HepG2 (cell line): Measurements from ENCODE around the gene UQCRC2. TPM values are rescaled to one million over a fixed set of nuclear protein-coding genes. Genes with fewer than 3 reads are reported as not detected.

Experiments
- AGO1 ChIP-seq: fragments of 200-400 bp; formaldehyde crosslinking; IDR thresholded peaks from 2 replicates; pipeline ENCODE4 v1.6.1; 2017; ENCODE audit warnings: mild to moderate bottlenecking, low read depth, low read length, moderate library complexity; ENCODE audit not compliant: poor library complexity, severe bottlenecking
- ESRRA ChIP-seq: sonication (generic); formaldehyde crosslinking; IDR thresholded peaks from 2 replicates; pipeline ENCODE4 v1.5.1; 2020; ENCODE audit warnings: mild to moderate bottlenecking, low read depth, missing genetic modification reagents
- GATAD2A ChIP-seq: IDR thresholded peaks from 2 replicates; pipeline ENCODE4 v1.6.1; 2016
- GTF3A ChIP-seq: sonication (generic); formaldehyde crosslinking; conservative IDR thresholded peaks from 2 replicates; pipeline ENCODE4 v1.4.0; 2020; ENCODE audit warnings: mild to moderate bottlenecking, missing genetic modification reagents
- HMG20A ChIP-seq: IDR thresholded peaks from 2 replicates; pipeline ENCODE4 v1.6.1; 2016; ENCODE audit warnings: borderline replicate concordance
- KDM5A ChIP-seq: fragments of 200-600 bp; sonication (generic); IDR thresholded peaks from 2 replicates; pipeline ENCODE4 v1.7.0; 2018; ENCODE audit warnings: antibody characterized with exemption, mild to moderate bottlenecking, low read length, borderline replicate concordance
- KLF16 ChIP-seq, 2 experiments: sonication (generic) in 1 of 2; formaldehyde crosslinking in 1 of 2; IDR thresholded peaks; 2 replicates each; pipeline versions ENCODE4 v1.6.1 to v1.8.0; 2016 to 2023; ENCODE audit warnings: missing genetic modification reagents in 2 of 2, missing compliant biosample characterization in 1 of 2
- PAX8 ChIP-seq: sonication (generic); formaldehyde crosslinking; IDR thresholded peaks from 2 replicates; pipeline ENCODE4 v1.8.0; 2022; ENCODE audit warnings: mild to moderate bottlenecking, missing genetic modification reagents, borderline replicate concordance
- PHF5A ChIP-seq: IDR thresholded peaks from one replicate; pipeline ENCODE4 v1.6.1; 2018; ENCODE audit warnings: low read depth, missing genetic modification reagents; ENCODE audit not compliant: unreplicated experiment
- RBM39 ChIP-seq: fragments of 200-400 bp; formaldehyde crosslinking; IDR thresholded peaks from one replicate; pipeline ENCODE4 v1.6.1; 2018; ENCODE audit warnings: antibody characterized with exemption, mild to moderate bottlenecking, low read depth, low read length; ENCODE audit not compliant: poor library complexity, severe bottlenecking
- TEAD3 ChIP-seq: optimal IDR thresholded peaks from 2 replicates; pipeline ENCODE3; 2016; ENCODE audit warnings: borderline replicate concordance
- ZFX ChIP-seq: sonication (generic); formaldehyde crosslinking; IDR thresholded peaks from 2 replicates; pipeline ENCODE4 v1.4.0; 2020; ENCODE audit warnings: mild to moderate bottlenecking, low read depth, missing genetic modification reagents, moderate library complexity
- ZNF317 ChIP-seq: sonication (generic); formaldehyde crosslinking; IDR thresholded peaks from 2 replicates; pipeline ENCODE4 v1.5.0; 2020; ENCODE audit warnings: mild to moderate bottlenecking, missing genetic modification reagents
- ZNF44 ChIP-seq: sonication (generic); formaldehyde crosslinking; IDR thresholded peaks from 2 replicates; pipeline ENCODE4 v1.5.1; 2020; ENCODE audit warnings: mild to moderate bottlenecking, missing genetic modification reagents
- ZNF746 ChIP-seq: sonication (generic); formaldehyde crosslinking; IDR thresholded peaks from 2 replicates; pipeline ENCODE4 v1.8.0; 2022; ENCODE audit warnings: mild to moderate bottlenecking, missing genetic modification reagents
- polyA plus RNA-seq, 8 experiments: library from polyadenylated mRNA; depleted of rRNA in 3 of 8; stranded (reverse) in 7 of 8; unstranded in 1 of 8; fragments of >200 nt; fragmentation: Illumina TruSeq in 4 of 8; extraction: Trizol in 4 of 8; gene quantifications; 2 replicates each; pipeline versions ENCODE4 v1.2.1 to v1.2.3, GENCODE V29; 2011 to 2016; ENCODE audit warnings: low read depth in 4 of 8, missing spikeins in 1 of 8, mixed read lengths in 1 of 8; ENCODE audit not compliant: insufficient read depth in 1 of 8
- total RNA-seq, 5 experiments: library from RNA; depleted of rRNA; stranded (reverse); fragments of >200 nt; fragmentation: Illumina TruSeq; extraction: Trizol; gene quantifications; 2 replicates each; pipeline ENCODE4 v1.2.3, GENCODE V29; 2016; ENCODE audit warnings: low read depth in 1 of 5
- TF ChIP-seq, protein P1 (sequence below): sonication (generic); formaldehyde crosslinking; conservative IDR thresholded peaks from 2 replicates; pipeline ENCODE4 v1.8.0; 2022; ENCODE audit warnings: mild to moderate bottlenecking, moderate library complexity, missing genetic modification reagents
- TF ChIP-seq, protein P2 (sequence below): sonication (generic); formaldehyde crosslinking; IDR thresholded peaks from 2 replicates; pipeline ENCODE4 v1.4.0; 2020; ENCODE audit warnings: missing genetic modification reagents, mild to moderate bottlenecking, borderline replicate concordance
- TF ChIP-seq, protein P3 (sequence below): sonication (generic); formaldehyde crosslinking; IDR thresholded peaks from 2 replicates; pipeline ENCODE4 v1.5.1; 2020; ENCODE audit warnings: mild to moderate bottlenecking, missing genetic modification reagents, borderline replicate concordance
- TF ChIP-seq, protein P4 (sequence below): sonication (generic); formaldehyde crosslinking; IDR thresholded peaks from 2 replicates; pipeline ENCODE4 v1.5.1; 2020; ENCODE audit warnings: mild to moderate bottlenecking, missing genetic modification reagents, moderate library complexity
- TF ChIP-seq, protein P5 (sequence below): sonication (generic); formaldehyde crosslinking; IDR thresholded peaks from 2 replicates; pipeline ENCODE4 v1.8.0; 2022; ENCODE audit warnings: missing genetic modification reagents, mild to moderate bottlenecking, moderate library complexity, borderline replicate concordance

Gene UQCRC2
- total and polyA plus RNA-seq, 2 of the 13 experiments (the other 11 are each of a cell fraction or from before 2014, with no cell fraction given): 442 to 536 TPM

GRCh38 chr16:22007159-22007508 lies 54.0 kb downstream of the UQCRC2 start (continued):
- TF ChIP-seq, protein P1, sequence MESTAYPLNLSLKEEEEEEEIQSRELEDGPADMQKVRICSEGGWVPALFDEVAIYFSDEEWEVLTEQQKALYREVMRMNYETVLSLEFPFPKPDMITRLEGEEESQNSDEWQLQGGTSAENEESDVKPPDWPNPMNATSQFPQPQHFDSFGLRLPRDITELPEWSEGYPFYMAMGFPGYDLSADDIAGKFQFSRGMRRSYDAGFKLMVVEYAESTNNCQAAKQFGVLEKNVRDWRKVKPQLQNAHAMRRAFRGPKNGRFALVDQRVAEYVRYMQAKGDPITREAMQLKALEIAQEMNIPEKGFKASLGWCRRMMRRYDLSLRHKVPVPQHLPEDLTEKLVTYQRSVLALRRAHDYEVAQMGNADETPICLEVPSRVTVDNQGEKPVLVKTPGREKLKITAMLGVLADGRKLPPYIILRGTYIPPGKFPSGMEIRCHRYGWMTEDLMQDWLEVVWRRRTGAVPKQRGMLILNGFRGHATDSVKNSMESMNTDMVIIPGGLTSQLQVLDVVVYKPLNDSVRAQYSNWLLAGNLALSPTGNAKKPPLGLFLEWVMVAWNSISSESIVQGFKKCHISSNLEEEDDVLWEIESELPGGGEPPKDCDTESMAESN (CRISPR knock-in tag): peak; percentile 76; the same call in 1 of the 2 replicates
- TF ChIP-seq GATAD2A (CRISPR knock-in tag) (no peak), ESRRA (CRISPR knock-in tag) (no peak), GTF3A (CRISPR knock-in tag) (0 out of 2 replicates have a peak, but pooled peaks have one; percentile 57), ZNF317 (CRISPR knock-in tag) (no peak), HMG20A (CRISPR knock-in tag) (no peak), ZFX (CRISPR knock-in tag) (no peak), AGO1 (no peak), PHF5A (CRISPR knock-in tag) (peak; percentile 3), ZNF746 (CRISPR knock-in tag) (no peak), PAX8 (no peak), KDM5A (no peak; the same call in 1 of the 2 replicates), TEAD3 (CRISPR knock-in tag) (peak; percentile 11), RBM39 (no peak), KLF16 (CRISPR knock-in tag; IDR thresholded peaks at IDR 0.05) (no peak), ZNF44 (peak; percentile 53; the same call in 1 of the 2 replicates)
- TF ChIP-seq, protein P2, sequence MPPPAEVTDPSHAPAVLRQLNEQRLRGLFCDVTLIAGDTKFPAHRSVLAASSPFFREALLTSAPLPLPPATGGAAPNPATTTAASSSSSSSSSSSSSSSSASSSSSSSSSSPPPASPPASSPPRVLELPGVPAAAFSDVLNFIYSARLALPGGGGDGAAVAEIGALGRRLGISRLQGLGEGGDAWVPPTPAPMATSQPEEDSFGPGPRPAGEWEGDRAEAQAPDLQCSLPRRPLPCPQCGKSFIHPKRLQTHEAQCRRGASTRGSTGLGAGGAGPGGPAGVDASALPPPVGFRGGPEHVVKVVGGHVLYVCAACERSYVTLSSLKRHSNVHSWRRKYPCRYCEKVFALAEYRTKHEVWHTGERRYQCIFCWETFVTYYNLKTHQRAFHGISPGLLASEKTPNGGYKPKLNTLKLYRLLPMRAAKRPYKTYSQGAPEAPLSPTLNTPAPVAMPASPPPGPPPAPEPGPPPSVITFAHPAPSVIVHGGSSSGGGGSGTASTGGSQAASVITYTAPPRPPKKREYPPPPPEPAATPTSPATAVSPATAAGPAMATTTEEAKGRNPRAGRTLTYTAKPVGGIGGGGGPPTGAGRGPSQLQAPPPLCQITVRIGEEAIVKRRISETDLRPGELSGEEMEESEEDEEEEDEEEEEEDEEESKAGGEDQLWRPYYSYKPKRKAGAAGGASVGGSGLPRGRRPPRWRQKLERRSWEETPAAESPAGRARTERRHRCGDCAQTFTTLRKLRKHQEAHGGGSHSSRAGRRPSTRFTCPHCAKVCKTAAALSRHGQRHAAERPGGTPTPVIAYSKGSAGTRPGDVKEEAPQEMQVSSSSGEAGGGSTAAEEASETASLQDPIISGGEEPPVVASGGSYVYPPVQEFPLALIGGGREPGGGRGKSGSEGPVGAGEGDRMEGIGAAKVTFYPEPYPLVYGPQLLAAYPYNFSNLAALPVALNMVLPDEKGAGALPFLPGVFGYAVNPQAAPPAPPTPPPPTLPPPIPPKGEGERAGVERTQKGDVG: no peak
- TF ChIP-seq, protein P3, sequence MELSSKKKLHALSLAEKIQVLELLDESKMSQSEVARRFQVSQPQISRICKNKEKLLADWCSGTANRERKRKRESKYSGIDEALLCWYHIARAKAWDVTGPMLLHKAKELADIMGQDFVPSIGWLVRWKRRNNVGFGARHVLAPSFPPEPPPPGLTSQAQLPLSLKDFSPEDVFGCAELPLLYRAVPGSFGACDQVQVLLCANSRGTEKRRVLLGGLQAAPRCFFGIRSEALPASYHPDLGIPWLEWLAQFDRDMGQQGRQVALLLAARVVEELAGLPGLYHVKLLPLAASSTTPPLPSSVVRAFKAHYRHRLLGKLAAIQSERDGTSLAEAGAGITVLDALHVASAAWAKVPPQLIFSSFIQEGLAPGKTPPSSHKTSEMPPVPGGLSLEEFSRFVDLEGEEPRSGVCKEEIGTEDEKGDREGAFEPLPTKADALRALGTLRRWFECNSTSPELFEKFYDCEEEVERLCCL (CRISPR knock-in tag): peak; percentile 93; the same call in 1 of the 2 replicates
- TF ChIP-seq, protein P4, sequence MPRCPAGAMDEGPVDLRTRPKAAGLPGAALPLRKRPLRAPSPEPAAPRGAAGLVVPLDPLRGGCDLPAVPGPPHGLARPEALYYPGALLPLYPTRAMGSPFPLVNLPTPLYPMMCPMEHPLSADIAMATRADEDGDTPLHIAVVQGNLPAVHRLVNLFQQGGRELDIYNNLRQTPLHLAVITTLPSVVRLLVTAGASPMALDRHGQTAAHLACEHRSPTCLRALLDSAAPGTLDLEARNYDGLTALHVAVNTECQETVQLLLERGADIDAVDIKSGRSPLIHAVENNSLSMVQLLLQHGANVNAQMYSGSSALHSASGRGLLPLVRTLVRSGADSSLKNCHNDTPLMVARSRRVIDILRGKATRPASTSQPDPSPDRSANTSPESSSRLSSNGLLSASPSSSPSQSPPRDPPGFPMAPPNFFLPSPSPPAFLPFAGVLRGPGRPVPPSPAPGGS (CRISPR knock-in tag): 0 out of 2 replicates have a peak, but pooled peaks have one; percentile 14
- TF ChIP-seq, protein P5, sequence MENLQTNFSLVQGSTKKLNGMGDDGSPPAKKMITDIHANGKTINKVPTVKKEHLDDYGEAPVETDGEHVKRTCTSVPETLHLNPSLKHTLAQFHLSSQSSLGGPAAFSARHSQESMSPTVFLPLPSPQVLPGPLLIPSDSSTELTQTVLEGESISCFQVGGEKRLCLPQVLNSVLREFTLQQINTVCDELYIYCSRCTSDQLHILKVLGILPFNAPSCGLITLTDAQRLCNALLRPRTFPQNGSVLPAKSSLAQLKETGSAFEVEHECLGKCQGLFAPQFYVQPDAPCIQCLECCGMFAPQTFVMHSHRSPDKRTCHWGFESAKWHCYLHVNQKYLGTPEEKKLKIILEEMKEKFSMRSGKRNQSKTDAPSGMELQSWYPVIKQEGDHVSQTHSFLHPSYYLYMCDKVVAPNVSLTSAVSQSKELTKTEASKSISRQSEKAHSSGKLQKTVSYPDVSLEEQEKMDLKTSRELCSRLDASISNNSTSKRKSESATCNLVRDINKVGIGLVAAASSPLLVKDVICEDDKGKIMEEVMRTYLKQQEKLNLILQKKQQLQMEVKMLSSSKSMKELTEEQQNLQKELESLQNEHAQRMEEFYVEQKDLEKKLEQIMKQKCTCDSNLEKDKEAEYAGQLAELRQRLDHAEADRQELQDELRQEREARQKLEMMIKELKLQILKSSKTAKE (CRISPR knock-in tag): no peak; the same call in 1 of the 2 replicates
